ENCODE results near the gene CST2.
"Not testable (repeated sequence)": the region's sequence is repeated elsewhere in the genome, so short reads cannot be mapped to it uniquely, and the experiment has no call there.

Gene CST2

GRCh38 chr20:23800865-23801264 is 25.7 kb downstream of the CST2 start:
- no peak for DNase-seq

- DNase-seq, result not testable (repeated sequence)
Observed at GRCh38 chr20:23799216-23799847, 27.2 kb downstream of the CST2 start.

GRCh38 chr20:23795526-23795925 is 31.0 kb downstream of the CST2 start:
- no peak for DNase-seq

- DNase-seq, result no peak
Observed at GRCh38 chr20:23794841-23795240, 31.7 kb downstream of the CST2 start.

GRCh38 chr20:23794065-23794464 is 32.5 kb downstream of the CST2 start:
- DNase-seq, result no peak

GRCh38 chr20:23783447-23783846 is 43.1 kb downstream of the CST2 start:
- no peak for DNase-seq

GRCh38 chr20:23782366-23782983 is 44.1 kb downstream of the CST2 start:
- DNase-seq, result peak; percentile 11

GRCh38 chr20:23778676-23779075 is 47.9 kb downstream of the CST2 start:
- not testable (repeated sequence) for DNase-seq

GRCh38 chr20:23777380-23777779 is 49.1 kb downstream of the CST2 start:
- not testable (repeated sequence) for DNase-seq

- no peak for DNase-seq
Observed at GRCh38 chr20:23776067-23776771, 50.3 kb downstream of the CST2 start.

- DNase-seq, result no peak
Observed at GRCh38 chr20:23774081-23774480, 52.4 kb downstream of the CST2 start.

Data from MV-4-11 (cell line).